HEK293 (cell line): ENCODE results near the gene CIAO2A.

Experiments used
- CTCF ChIA-PET: fragments of 350-600 bp; formaldehyde crosslinking; extraction: SDS; loops from one replicate; lab custom pipeline; 2021; ENCODE audit warnings: antibody characterized with exemption; lab: Yijun Ruan, JAX
- POLR2A ChIA-PET: fragments of 300-600 bp; formaldehyde crosslinking; extraction: SDS; loops from one replicate; lab custom pipeline; 2020; ENCODE audit warnings: antibody characterized with exemption, inconsistent platforms; lab: Yijun Ruan, JAX
- H3K27ac ChIP-seq: fragments of 200-500 bp; sonication (Bioruptor generic); 2 replicates; pipeline ENCODE4 v1.5.1; 2014; ENCODE audit warnings: low read depth, low read length, control low read depth, inconsistent platforms; ENCODE audit errors: extremely low read depth
- H3K36me3 ChIP-seq, 2 experiments: fragments of 200-500 bp in 1 of 2; sonication (Bioruptor generic) in 1 of 2; 1 replicate in 1 of 2; 2 replicates in 1 of 2; pipeline ENCODE4 v1.5.1; 2014 to 2017; ENCODE audit warnings: inconsistent platforms in 2 of 2, low read length in 2 of 2; ENCODE audit not compliant: control insufficient read depth in 2 of 2, insufficient read depth in 1 of 2
- H3K4me1 ChIP-seq: fragments of 200-500 bp; sonication (Bioruptor generic); 2 replicates; pipeline ENCODE4 v1.5.1; 2014; ENCODE audit warnings: mild to moderate bottlenecking, low read length, inconsistent platforms; ENCODE audit not compliant: control insufficient read depth, insufficient read depth
- H3K4me3 ChIP-seq: 2 replicates; pipeline ENCODE4 v1.5.1; 2011; ENCODE audit warnings: low read depth, mild to moderate bottlenecking, control low read depth, low read length, moderate library complexity
- H3K9me3 ChIP-seq: fragments of 200-500 bp; sonication (Bioruptor generic); 2 replicates; pipeline ENCODE4 v1.5.1; 2014; ENCODE audit warnings: low read depth, low read length, inconsistent platforms; ENCODE audit not compliant: control insufficient read depth, insufficient read depth
- CTCF ChIP-seq: fragments of 450-650 bp; formaldehyde crosslinking; IDR thresholded peaks from 2 replicates; pipeline ENCODE4 v1.5.1; 2016; ENCODE audit warnings: missing biosample characterization, missing genetic modification characterization
- GLIS1 ChIP-seq: fragments of 450-650 bp; formaldehyde crosslinking; IDR thresholded peaks from 2 replicates; pipeline ENCODE4 v1.5.1; 2016; ENCODE audit warnings: missing biosample characterization, missing genetic modification characterization
- PRDM1 ChIP-seq: fragments of 450-650 bp; formaldehyde crosslinking; IDR thresholded peaks from 2 replicates; pipeline ENCODE4; 2016; ENCODE audit warnings: missing biosample characterization, missing genetic modification characterization
- ZIC2 ChIP-seq: fragments of 450-650 bp; formaldehyde crosslinking; IDR thresholded peaks from 2 replicates; pipeline ENCODE4 v1.5.1; 2016; ENCODE audit warnings: missing biosample characterization, missing genetic modification characterization
- ZNF211 ChIP-seq: fragments of 450-650 bp; formaldehyde crosslinking; IDR thresholded peaks from 2 replicates; pipeline ENCODE4 v1.5.1; 2016; ENCODE audit warnings: low read depth, missing biosample characterization, missing genetic modification characterization
- ZNF214 ChIP-seq: fragments of 450-650 bp; formaldehyde crosslinking; IDR thresholded peaks from 2 replicates; pipeline ENCODE4 v1.5.1; 2017; ENCODE audit warnings: missing biosample characterization, mild to moderate bottlenecking, missing genetic modification characterization, borderline replicate concordance
- ZNF324 ChIP-seq: fragments of 450-650 bp; formaldehyde crosslinking; IDR thresholded peaks from 2 replicates; pipeline ENCODE4 v1.5.1; 2016; ENCODE audit warnings: missing biosample characterization, missing genetic modification characterization
- ZNF335 ChIP-seq: fragments of 450-650 bp; formaldehyde crosslinking; conservative IDR thresholded peaks from 2 replicates; pipeline ENCODE4 v1.5.1; 2016; ENCODE audit warnings: missing biosample characterization, missing genetic modification characterization
- ZNF394 ChIP-seq: fragments of 450-650 bp; formaldehyde crosslinking; IDR thresholded peaks from 2 replicates; pipeline ENCODE4 v1.5.1; 2016; ENCODE audit warnings: missing biosample characterization, missing genetic modification characterization, mild to moderate bottlenecking, moderate library complexity, borderline replicate concordance
- ZNF449 ChIP-seq: fragments of 450-650 bp; formaldehyde crosslinking; IDR thresholded peaks from 2 replicates; pipeline ENCODE4 v1.5.1; 2017; ENCODE audit warnings: missing biosample characterization, mild to moderate bottlenecking, missing genetic modification characterization, moderate library complexity
- ZNF623 ChIP-seq: fragments of 450-650 bp; formaldehyde crosslinking; IDR thresholded peaks from 2 replicates; pipeline ENCODE4 v1.5.1; 2016; ENCODE audit warnings: missing biosample characterization, missing genetic modification characterization
- TF ChIP-seq, protein P1 (sequence below): fragments of 450-650 bp; formaldehyde crosslinking; IDR thresholded peaks from 2 replicates; pipeline ENCODE4 v1.5.1; 2016; ENCODE audit warnings: missing biosample characterization, missing genetic modification characterization

The CIAO2A gene

DNA sequence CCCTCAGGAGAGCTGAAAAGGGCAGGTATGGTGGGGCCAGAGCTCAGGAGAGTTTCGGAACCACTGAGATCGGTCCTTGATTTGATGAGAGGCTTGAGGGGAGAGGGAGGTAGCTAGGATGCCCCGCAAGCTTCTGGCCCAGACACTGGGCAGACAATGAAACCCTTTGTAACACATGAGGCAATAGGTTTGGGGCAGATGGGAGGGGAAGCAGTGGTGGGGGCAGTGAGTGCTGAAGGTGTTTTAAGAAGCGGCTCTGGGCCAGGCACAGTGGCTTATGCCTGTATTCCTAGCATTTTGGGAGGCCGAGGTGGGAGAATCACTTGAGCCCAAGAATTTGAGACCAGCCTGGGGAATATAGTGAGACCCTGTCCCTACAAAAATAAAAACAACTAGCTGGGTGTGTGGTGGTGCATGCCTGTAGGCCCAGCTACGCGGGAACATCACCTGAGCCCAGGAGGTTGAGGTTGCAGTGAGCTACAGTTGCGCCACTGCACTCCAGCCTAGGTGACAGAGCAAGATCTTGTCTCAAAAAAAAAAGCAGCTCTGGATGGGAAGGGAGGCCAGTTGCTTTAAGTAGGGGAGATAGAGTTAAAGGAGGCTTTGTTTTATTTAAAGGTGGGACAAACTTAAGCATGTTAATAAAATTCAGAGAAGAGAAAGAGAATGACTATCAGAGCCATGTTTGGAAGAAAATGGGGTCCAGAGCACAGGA lies 48.3 kb upstream of the CIAO2A start:
- CTCF ChIA-PET: interaction anchor here (0.7 kb wide), 1 partner anchor 69 kb away, joined by 3 read pairs; no protein-coding TSS in a partner anchor
- no peak for TF ChIP-seq ZNF449 (tag by site-specific recombination)
- Histone ChIP-seq H3K4me3 (no peak overlapping the region), H3K27ac (no peak overlapping the region), H3K36me3 (peaks cover 0 to 36% of the 10 kb centered on the region in 2 experiments; a peak in 1 of 3 replicates), H3K9me3 (no peaks in the 10 kb centered on the region), H3K4me1 (no peaks in the 10 kb centered on the region; the same call in 1 of the 2 replicates)
- POLR2A ChIA-PET: no interaction called here

GRCh38 chr15:64138331-64138941 lies 44.8 kb upstream of the CIAO2A start:
- Histone ChIP-seq H3K4me1 (no peaks in the 10 kb centered on the region), H3K36me3 (peaks cover 0 to 62% of the 10 kb centered on the region in 2 experiments; a peak in 2 of 3 replicates), H3K27ac (no peak overlapping the region), H3K4me3 (no peak overlapping the region), H3K9me3 (no peaks in the 10 kb centered on the region)
- CTCF ChIA-PET: interaction anchor here (0.7 kb wide), 1 partner anchor 1071 kb away, joined by 4 read pairs; no protein-coding TSS in a partner anchor
- POLR2A ChIA-PET: interaction anchor here (0.7 kb wide), 1 partner anchor 16 kb away, joined by 3 read pairs; no protein-coding TSS in a partner anchor
- TF ChIP-seq ZNF394 (no peak), ZNF623 (tag by site-specific recombination) (no peak), ZNF214 (tag by site-specific recombination) (no peak)

- Histone ChIP-seq H3K36me3 (peaks cover 0 to 66% of the 10 kb centered on the region in 2 experiments; a peak in 2 of 3 replicates), H3K4me3 (no peak overlapping the region), H3K4me1 (no peaks in the 10 kb centered on the region), H3K27ac (no peak overlapping the region), H3K9me3 (no peaks in the 10 kb centered on the region)
- ChIA-PET CTCF (no interaction called here), POLR2A (no interaction called here)
- TF ChIP-seq GLIS1: no peak
- TF ChIP-seq CTCF (tag by site-specific recombination): 0 out of 2 replicates have a peak, but pooled peaks have one; percentile 16
- no peak for TF ChIP-seq ZNF211
- no peak for TF ChIP-seq PRDM1 (tag by site-specific recombination)
- TF ChIP-seq ZIC2: peak; percentile 83
- TF ChIP-seq ZNF335 (tag by site-specific recombination): peak; percentile 50
- TF ChIP-seq, protein P1, sequence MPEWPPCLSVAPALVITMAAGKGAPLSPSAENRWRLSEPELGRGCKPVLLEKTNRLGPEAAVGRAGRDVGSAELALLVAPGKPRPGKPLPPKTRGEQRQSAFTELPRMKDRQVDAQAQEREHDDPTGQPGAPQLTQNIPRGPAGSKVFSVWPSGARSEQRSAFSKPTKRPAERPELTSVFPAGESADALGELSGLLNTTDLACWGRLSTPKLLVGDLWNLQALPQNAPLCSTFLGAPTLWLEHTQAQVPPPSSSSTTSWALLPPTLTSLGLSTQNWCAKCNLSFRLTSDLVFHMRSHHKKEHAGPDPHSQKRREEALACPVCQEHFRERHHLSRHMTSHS (tag by site-specific recombination): no peak
- no peak for TF ChIP-seq ZNF324 (tag by site-specific recombination)
These were observed 43.7 kb upstream of the CIAO2A start for GRCh38 chr15:64137226-64137833.
